ENCODE data around the gene SLC5A1.
"Not testable (repeated sequence)": the region's sequence is repeated elsewhere in the genome, so short reads cannot be mapped to it uniquely, and the experiment has no call there.

DNA sequence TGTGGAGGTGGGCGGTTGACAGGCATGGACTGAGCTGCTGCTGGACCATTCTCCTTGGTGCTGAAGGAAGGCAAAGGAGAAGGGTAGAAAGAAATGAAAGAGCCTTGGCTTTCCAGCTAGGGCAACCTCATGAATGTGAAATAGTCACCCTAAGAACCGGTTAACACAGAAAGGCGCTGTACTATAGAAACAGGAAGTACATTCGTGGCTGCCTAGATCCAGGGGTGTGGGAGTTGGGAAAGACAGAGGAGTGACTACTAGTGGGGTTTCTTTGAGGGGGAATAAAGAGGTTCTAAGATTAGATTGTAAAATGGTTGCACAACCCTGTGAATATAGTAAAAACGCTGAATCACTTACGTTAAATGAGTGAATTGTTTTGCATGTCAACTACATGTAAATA is 108.6 kb downstream of the SLC5A1 start:
- TF ChIP-seq, protein P1, sequence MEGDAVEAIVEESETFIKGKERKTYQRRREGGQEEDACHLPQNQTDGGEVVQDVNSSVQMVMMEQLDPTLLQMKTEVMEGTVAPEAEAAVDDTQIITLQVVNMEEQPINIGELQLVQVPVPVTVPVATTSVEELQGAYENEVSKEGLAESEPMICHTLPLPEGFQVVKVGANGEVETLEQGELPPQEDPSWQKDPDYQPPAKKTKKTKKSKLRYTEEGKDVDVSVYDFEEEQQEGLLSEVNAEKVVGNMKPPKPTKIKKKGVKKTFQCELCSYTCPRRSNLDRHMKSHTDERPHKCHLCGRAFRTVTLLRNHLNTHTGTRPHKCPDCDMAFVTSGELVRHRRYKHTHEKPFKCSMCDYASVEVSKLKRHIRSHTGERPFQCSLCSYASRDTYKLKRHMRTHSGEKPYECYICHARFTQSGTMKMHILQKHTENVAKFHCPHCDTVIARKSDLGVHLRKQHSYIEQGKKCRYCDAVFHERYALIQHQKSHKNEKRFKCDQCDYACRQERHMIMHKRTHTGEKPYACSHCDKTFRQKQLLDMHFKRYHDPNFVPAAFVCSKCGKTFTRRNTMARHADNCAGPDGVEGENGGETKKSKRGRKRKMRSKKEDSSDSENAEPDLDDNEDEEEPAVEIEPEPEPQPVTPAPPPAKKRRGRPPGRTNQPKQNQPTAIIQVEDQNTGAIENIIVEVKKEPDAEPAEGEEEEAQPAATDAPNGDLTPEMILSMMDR (conservative IDR thresholded peaks at IDR 0.05 in 1 of 2, IDR thresholded peaks at IDR 0.05 in 1 of 2; ENCODE audit: extremely low read depth in 1 of 2, insufficient read depth in 1 of 2, low read depth in 1 of 2, low read length in 2 of 2), result not testable (repeated sequence)
- TF ChIP-seq EZH2 (IDR thresholded peaks at IDR 0.05; ENCODE audit: borderline replicate concordance, low read length), result not testable (repeated sequence)

Measured in mammary epithelial cell (primary cell).